A549 treated with AZD2906 at 1 μM for 4 hours (cell line): ENCODE measurements around the gene RUFY4. TPM values are rescaled to one million over a fixed set of nuclear protein-coding genes. Genes with fewer than 3 reads are reported as not detected.

ENCODE experiments used
- total RNA-seq: library from RNA; stranded (reverse); fragments of 200-300 nt; extraction: Qiagen RNA extraction; gene quantifications from 5 replicates; pipeline ENCODE4 v1.2.3, GENCODE V29; 2022

The RUFY4 gene, protein sequence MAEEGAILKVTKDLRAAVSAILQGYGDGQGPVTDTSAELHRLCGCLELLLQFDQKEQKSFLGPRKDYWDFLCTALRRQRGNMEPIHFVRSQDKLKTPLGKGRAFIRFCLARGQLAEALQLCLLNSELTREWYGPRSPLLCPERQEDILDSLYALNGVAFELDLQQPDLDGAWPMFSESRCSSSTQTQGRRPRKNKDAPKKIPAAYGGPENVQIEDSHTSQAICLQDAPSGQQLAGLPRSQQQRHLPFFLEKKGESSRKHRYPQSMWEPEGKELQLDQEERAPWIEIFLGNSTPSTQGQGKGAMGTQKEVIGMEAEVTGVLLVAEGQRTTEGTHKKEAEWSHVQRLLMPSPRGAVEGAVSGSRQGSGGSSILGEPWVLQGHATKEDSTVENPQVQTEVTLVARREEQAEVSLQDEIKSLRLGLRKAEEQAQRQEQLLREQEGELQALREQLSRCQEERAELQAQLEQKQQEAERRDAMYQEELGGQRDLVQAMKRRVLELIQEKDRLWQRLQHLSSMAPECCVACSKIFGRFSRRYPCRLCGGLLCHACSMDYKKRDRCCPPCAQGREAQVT
- 0.08 TPM in 1 of 5 replicates, not detected in the others for total RNA-seq

DNA sequence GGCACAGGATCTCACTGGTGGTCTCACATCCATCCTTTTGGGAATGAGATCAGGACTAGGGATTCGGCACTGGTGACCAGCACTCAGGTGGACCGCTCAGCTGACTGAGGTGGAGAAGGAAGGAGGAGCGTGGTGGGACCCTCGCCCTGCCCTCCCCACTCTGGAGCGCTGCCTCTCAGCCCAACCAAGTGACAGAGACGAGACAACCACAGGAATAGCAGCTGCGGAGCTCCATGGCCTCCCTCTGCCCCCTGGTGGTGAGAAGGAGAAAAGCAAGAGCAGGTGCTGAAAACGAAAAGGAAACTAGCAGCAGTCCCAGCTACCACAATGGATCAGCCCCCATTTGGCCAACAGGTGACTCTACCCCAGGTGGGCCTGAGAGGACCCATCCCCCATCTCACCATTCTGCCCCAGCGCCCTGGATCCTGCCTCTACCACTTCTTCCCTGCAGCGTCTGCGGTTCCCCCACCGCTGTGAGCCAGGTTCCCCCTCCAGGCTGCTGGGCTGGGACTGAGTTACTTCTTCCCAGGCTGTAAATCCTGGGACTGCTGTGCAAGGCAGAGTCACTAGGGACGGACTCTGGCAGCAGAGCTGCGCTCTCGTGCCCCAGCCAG is at the start of gene RUFY4:
Gene RUFY4, plus strand, starts transcription at position 533 of the 614 bp plus-strand sequence. CDS start 1,353 bp downstream, outside the sequence.

DNA sequence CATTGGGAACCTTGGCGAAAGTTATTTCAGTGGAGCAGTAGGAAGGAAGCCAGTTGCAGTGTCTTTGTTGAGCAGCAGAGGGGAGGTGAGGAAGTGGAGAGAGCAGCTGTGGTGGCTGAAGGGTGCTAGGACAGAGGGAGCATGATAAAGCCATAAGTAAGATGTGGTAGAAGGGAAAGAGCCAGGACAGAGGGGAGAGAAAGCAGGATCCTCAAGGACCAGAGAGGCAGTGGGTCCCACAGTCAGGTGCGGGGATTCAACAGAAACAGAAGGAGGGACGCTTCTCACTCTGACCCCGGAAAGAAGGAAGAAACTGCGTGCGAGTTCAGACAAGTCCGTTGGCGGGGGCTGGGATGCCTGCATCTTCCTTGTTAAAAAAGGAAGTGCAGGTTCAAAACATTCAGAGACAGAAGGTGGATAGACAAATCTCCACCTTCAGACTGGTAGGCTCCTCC is 56.6 kb downstream of the RUFY4 start, which contains the start of gene CXCR2:
Gene CXCR2, plus strand, starts transcription at position 403 of the 455 bp plus-strand sequence. CDS start 8,774 bp downstream, outside the sequence.

Other genes starting within 250 kb of the RUFY4 start
- 8.7 to 17.5 TPM (median 16.5 TPM) in 5 replicates for gene TNS1, start 66.3 kb upstream of the RUFY4 start, total RNA-seq
- gene CXCR2, start 56.8 kb downstream of the RUFY4 start, total RNA-seq = 0.05 TPM in 1 of 5 replicates, not detected in the others
- not detected in 5 replicates for gene CXCR1, start 97.7 kb downstream of the RUFY4 start, total RNA-seq
- 280 to 299 TPM (median 293 TPM) in 5 replicates for gene ARPC2, start 147.9 kb downstream of the RUFY4 start, total RNA-seq
- 0.24 to 0.54 TPM (median 0.40 TPM) in 5 replicates for gene GPBAR1, start 191.8 kb downstream of the RUFY4 start, total RNA-seq
- 126 to 194 TPM (median 130 TPM) in 5 replicates for gene AAMP, start 200.9 kb downstream of the RUFY4 start, total RNA-seq
- 58.2 to 76.9 TPM (median 74.2 TPM) in 5 replicates for gene PNKD, start 201.3 kb downstream of the RUFY4 start, total RNA-seq
- 127 to 142 TPM (median 137 TPM) in 5 replicates for gene TMBIM1, start 223.2 kb downstream of the RUFY4 start, total RNA-seq